GM21390 (cell line): ENCODE measurements around the gene TRIM25.
A peak's percentile ranks its signal among the peaks of the same experiment; 100 is the strongest.

Source experiments
- ATAC-seq: cut with Tn5 transposase; IDR thresholded peaks from one replicate; pipeline ENCODE4 v1.9.1; 2021; ENCODE audit not compliant: unreplicated experiment

TRIM25 gene

GRCh38 chr17:56928586-56928985 is 14.7 kb upstream of the TRIM25 start:
- no peak for ATAC-seq

GRCh38 chr17:56926704-56927103 is 12.9 kb upstream of the TRIM25 start:
- no peak for ATAC-seq

GRCh38 chr17:56926270-56926669 is 12.4 kb upstream of the TRIM25 start:
- ATAC-seq = no peak

- no peak for ATAC-seq
These were observed 11.2 kb upstream of the TRIM25 start for GRCh38 chr17:56925088-56925487.

- ATAC-seq = no peak
These were observed 5.9 kb upstream of the TRIM25 start for GRCh38 chr17:56919717-56920116.

- no peak for ATAC-seq
These were observed 5.1 kb upstream of the TRIM25 start for GRCh38 chr17:56918916-56919315.

- no peak for ATAC-seq
These were observed 3.9 kb upstream of the TRIM25 start for GRCh38 chr17:56917559-56918296.

- ATAC-seq = no peak
These were observed 878 bp upstream of the TRIM25 start for GRCh38 chr17:56914581-56915273.

GRCh38 chr17:56913353-56913866 is 439 bp downstream of the TRIM25 start:
- peak; percentile 36 for ATAC-seq

GRCh38 chr17:56913000-56913311 is 893 bp downstream of the TRIM25 start:
- ATAC-seq = no peak

- no peak for ATAC-seq
These were observed 1.5 kb downstream of the TRIM25 start for GRCh38 chr17:56912105-56912999.

GRCh38 chr17:56910509-56911235 is 3.2 kb downstream of the TRIM25 start:
- no peak for ATAC-seq

GRCh38 chr17:56909742-56910508 is 3.9 kb downstream of the TRIM25 start:
- no peak for ATAC-seq

- peak; percentile 85 for ATAC-seq
These were observed 5.8 kb downstream of the TRIM25 start for GRCh38 chr17:56908001-56908542.

- ATAC-seq = no peak
These were observed 10.3 kb downstream of the TRIM25 start for GRCh38 chr17:56903560-56903959.

- no peak for ATAC-seq
These were observed 11.5 kb downstream of the TRIM25 start for GRCh38 chr17:56902348-56902747.

- no peak for ATAC-seq
These were observed 14.4 kb downstream of the TRIM25 start for GRCh38 chr17:56899403-56899802.

- ATAC-seq = no peak
These were observed 15.0 kb downstream of the TRIM25 start for GRCh38 chr17:56898874-56899273.

- ATAC-seq = peak; percentile 69
These were observed 16.0 kb downstream of the TRIM25 start for GRCh38 chr17:56897646-56898424.
